Neural crest cell (in vitro differentiated cells): ENCODE results near the gene LINC01488. TPM values are rescaled to one million over a fixed set of nuclear protein-coding genes. Genes with fewer than 3 reads are reported as not detected.

ENCODE experiments used
- DNase-seq: peaks from one replicate; pipeline ENCODE4 v3.0.0; 2021; ENCODE audit warnings: low read depth, mixed read lengths, low spot score
- H3K27ac Mint-ChIP-seq: one replicate; pipeline ENCODE4 v1.8.0; 2021; ENCODE audit warnings: mild to moderate bottlenecking, mixed read lengths; ENCODE audit not compliant: unreplicated experiment
- H3K27me3 Mint-ChIP-seq: 2 replicates; pipeline ENCODE4 v1.8.0; 2021; ENCODE audit warnings: low read depth, mild to moderate bottlenecking, mixed read lengths
- H3K36me3 Mint-ChIP-seq: 2 replicates; pipeline ENCODE4 v1.8.0; 2021; ENCODE audit warnings: low read depth, mild to moderate bottlenecking, mixed read lengths
- H3K4me1 Mint-ChIP-seq: 2 replicates; pipeline ENCODE4 v1.8.0; 2021; ENCODE audit warnings: mixed read lengths
- H3K4me3 Mint-ChIP-seq: one replicate; pipeline ENCODE4 v1.8.0; 2021; ENCODE audit warnings: mild to moderate bottlenecking, mixed read lengths
- H3K9me3 Mint-ChIP-seq: 2 replicates; pipeline ENCODE4 v1.8.0; 2021; ENCODE audit warnings: mixed read lengths
- total RNA-seq: library from RNA; stranded (reverse); gene quantifications from 2 replicates; pipeline ENCODE4 v1.2.1, GENCODE V29; 2021
- TF ChIP-seq, protein P1 (sequence below): fragments of 200-600 bp; sonication (generic); conservative IDR thresholded peaks from 2 replicates; pipeline ENCODE4 v1.5.0; 2021; ENCODE audit warnings: antibody characterized with exemption, mild to moderate bottlenecking

LINC01488 gene
- total RNA-seq, 1 donor from 2014 or later, result not detected

DNA sequence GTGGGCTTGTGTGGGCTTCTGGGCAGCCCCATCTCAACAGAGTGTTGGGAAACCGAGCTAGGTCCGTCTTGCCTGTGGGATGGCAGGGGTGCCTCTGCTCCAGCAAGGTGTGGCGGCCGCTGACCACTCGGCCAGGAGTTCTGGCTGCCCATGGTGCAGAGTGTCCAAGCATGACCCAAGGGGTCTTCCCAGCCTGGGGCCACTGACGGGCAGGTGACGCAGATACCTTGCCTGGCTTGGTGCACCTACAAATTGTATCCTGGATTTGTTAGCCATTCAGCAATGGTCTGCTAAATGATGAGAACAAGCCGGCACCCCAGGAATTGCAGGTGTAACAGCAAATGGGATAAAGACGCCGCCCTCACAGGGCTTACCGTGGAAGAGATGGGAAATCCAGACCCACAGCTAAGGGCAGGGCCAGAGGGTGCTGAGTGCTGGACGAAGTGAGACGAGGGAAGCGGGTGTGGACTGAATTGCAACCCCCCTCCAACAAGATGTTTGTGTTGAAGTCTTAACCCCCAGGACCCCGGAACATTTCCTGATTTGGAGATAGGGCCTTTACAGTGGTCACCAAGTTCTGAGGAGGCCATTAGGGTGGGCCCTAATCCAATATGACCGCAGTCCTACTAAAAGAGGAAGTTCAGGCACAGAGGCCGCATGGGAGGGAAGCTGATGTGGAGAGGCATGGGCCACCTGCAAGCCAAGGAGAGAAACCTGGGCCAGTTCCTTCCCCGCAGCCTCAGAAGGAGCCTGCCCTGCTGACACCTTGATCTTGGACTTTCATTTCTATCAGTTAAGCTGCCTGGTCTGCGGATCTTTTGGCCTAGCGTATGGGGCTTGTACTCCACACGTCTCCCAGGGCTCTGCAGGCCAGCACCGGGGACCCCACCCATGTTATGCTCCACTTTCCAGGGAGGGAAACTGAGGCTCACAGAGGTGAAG, 45.2 kb upstream of the LINC01488 start:
- H3K27ac Mint-ChIP-seq, result no peak overlapping the region

DNA sequence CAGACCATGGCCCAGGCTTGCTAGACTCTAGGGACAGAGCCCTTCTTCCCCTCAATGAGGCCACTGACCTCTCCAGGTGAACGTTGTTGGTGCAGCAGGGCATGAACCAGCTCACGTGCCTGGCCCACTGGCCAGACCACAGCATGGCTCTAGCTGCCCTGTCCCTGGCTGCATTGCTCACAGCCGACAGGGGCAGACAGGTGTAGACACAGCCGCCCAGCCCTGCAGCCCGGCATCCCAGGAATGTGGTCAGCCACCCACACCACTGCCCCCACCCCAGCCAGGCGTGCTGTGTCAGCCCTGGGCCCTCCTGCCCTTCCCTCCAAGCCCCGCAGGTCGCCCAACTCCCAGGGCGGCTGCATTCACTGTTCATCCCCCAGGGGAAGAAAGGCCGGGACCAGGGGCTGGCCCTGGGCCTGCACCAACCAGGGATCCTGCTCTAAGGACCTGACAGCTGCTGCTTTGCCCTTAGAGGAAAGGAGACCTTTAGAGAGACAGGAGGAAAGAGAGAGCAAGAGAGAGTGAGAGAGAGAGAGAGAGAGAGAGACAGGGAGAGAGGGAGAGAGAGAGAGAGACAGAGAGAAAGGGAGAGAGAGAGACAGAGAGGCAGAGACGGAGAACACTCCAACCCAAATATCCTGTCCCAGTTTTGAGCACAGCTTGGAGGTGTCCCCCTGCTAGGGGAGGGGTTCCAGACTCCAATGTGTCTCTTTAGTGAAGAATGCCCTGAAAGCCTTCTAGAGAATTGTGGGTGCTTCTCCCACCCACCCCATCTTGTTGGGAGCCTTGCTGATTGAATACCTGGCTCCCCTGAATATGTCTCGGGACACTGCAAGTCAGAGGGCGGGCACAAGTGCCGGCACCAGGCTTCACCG, 44.2 kb upstream of the LINC01488 start:
- no peaks in the 10 kb centered on the region for H3K27me3 Mint-ChIP-seq
- no peak overlapping the region for H3K27ac Mint-ChIP-seq
- DNase-seq, result no peak
- no peaks in the 10 kb centered on the region for H3K9me3 Mint-ChIP-seq
- H3K36me3 Mint-ChIP-seq, result no peaks in the 10 kb centered on the region
- peaks cover 64% of the 10 kb centered on the region for H3K4me1 Mint-ChIP-seq
- TF ChIP-seq, protein P1, sequence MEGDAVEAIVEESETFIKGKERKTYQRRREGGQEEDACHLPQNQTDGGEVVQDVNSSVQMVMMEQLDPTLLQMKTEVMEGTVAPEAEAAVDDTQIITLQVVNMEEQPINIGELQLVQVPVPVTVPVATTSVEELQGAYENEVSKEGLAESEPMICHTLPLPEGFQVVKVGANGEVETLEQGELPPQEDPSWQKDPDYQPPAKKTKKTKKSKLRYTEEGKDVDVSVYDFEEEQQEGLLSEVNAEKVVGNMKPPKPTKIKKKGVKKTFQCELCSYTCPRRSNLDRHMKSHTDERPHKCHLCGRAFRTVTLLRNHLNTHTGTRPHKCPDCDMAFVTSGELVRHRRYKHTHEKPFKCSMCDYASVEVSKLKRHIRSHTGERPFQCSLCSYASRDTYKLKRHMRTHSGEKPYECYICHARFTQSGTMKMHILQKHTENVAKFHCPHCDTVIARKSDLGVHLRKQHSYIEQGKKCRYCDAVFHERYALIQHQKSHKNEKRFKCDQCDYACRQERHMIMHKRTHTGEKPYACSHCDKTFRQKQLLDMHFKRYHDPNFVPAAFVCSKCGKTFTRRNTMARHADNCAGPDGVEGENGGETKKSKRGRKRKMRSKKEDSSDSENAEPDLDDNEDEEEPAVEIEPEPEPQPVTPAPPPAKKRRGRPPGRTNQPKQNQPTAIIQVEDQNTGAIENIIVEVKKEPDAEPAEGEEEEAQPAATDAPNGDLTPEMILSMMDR, result no peak
- no peak overlapping the region for H3K4me3 Mint-ChIP-seq

More for the DNA sequence above, 45.2 kb upstream of the LINC01488 start:
- Mint-ChIP-seq H3K36me3 (no peaks in the 10 kb centered on the region), H3K4me1 (peaks cover 63% of the 10 kb centered on the region), H3K9me3 (no peaks in the 10 kb centered on the region), H3K4me3 (no peak overlapping the region), H3K27me3 (no peaks in the 10 kb centered on the region)
- TF ChIP-seq, protein P1, result no peak
- no peak for DNase-seq

DNA sequence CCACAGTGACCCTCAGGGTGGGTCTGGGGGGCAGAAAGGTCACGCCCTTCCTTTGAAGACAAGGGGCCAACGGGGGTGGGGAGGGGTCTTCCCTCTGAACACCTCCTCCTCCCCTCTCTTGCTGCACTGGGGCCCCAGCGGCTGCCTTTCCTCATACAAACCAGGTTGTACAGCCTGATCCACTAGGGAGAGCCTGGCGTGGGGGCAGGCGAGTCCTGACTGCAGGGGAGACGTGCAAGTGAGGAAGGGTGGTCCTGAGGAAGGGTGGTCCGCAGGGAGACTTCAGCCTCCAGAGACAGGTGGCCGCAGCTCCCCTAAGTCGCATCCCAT, 43.6 kb upstream of the LINC01488 start:
- Mint-ChIP-seq H3K27me3 (no peaks in the 10 kb centered on the region), H3K9me3 (no peaks in the 10 kb centered on the region), H3K4me1 (peaks cover 70% of the 10 kb centered on the region), H3K27ac (no peak overlapping the region), H3K36me3 (no peaks in the 10 kb centered on the region), H3K4me3 (no peak overlapping the region)
- no peak for DNase-seq
- TF ChIP-seq, protein P1, result no peak

DNA sequence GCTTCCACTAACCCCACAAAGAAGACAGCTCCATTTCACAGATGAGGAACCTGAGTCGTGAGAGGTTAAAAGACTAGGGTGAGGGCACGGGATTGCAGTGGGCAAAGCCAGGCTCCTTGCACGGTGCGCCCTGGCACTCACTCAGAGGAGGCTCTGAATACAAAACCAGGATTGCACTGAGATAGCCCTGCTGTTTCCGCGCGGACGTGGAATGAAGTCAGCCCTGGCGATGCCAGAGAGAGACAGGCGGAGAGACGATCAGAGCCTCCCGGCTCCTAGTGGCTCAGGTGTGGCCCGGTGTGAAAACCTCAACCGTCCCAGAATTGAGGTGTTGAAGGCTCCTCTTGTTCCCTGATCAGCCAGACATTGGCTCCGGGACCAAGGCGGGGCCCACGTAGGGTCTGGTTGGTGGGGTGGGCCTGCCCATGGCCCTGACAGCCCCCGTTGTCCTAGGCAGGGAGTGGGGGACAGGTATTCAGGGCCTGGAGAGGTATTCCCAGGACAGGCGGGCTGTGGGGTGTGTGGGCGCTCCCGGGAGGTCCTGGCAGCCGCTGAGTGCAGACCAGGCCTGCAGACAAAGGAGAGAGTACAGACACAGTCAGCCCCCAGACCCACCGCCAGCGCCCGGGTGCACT, 43.1 kb upstream of the LINC01488 start:
- H3K36me3 Mint-ChIP-seq, result no peaks in the 10 kb centered on the region
- DNase-seq, result no peak
- TF ChIP-seq, protein P1, result no peak
- peak overlapping the region; percentile 45 for H3K27ac Mint-ChIP-seq
- no peaks in the 10 kb centered on the region for H3K27me3 Mint-ChIP-seq
- peaks cover 71% of the 10 kb centered on the region for H3K4me1 Mint-ChIP-seq
- H3K4me3 Mint-ChIP-seq, result no peak overlapping the region
- no peaks in the 10 kb centered on the region for H3K9me3 Mint-ChIP-seq

DNA sequence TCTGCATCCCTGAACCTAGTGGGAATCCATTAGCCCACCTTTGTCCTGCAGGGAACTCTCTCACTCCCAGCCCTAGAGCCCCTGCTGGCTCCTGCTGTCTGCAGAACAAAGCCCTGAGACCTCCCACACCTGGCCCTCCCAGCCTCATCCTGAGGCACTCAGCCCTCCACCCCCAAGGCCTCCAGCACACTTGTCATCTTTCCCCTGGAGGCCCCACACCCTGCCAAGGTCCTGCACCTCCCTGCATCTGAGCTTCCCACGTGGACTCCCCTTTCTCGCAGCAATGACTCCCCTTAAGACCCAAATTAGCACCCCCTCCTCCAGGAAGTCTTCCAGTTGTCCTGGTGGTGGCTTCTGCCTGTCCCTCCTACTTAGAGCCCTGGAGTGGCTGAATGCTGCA, 42.3 kb upstream of the LINC01488 start:
- peaks cover 74% of the 10 kb centered on the region for H3K4me1 Mint-ChIP-seq
- H3K4me3 Mint-ChIP-seq, result no peak overlapping the region
- no peak for DNase-seq
- H3K36me3 Mint-ChIP-seq, result no peaks in the 10 kb centered on the region
- H3K27me3 Mint-ChIP-seq, result no peaks in the 10 kb centered on the region
- H3K27ac Mint-ChIP-seq, result peak overlapping the region; percentile 35
- TF ChIP-seq, protein P1, result no peak
- H3K9me3 Mint-ChIP-seq, result no peaks in the 10 kb centered on the region
